Osteoblast (primary cell): Measurements from ENCODE around the gene SLC26A2. TPM values are rescaled to one million over a fixed set of nuclear protein-coding genes. Genes with fewer than 3 reads are reported as not detected.

Source experiments
- DNase-seq: peaks from one replicate; pipeline ENCODE4 v3.0.0; 2011; ENCODE audit warnings: low spot score, mixed read lengths; ENCODE audit not compliant: insufficient read length; ENCODE audit errors: missing footprints
- H2AFZ ChIP-seq: 2 replicates; pipeline ENCODE4 v1.6.0; 2011; ENCODE audit warnings: mild to moderate bottlenecking, low read length
- H3K27ac ChIP-seq: 2 replicates; pipeline ENCODE4 v1.5.1; 2011; ENCODE audit warnings: mild to moderate bottlenecking, low read depth, low read length, moderate library complexity
- H3K27me3 ChIP-seq: 2 replicates; pipeline ENCODE4 v1.6.0; 2012; ENCODE audit warnings: mild to moderate bottlenecking, control low read depth, inconsistent platforms, low read length, moderate library complexity; ENCODE audit not compliant: insufficient read depth
- H3K36me3 ChIP-seq: 2 replicates; pipeline ENCODE4 v1.5.1; 2011; ENCODE audit warnings: mild to moderate bottlenecking, low read length, control low read depth, moderate library complexity; ENCODE audit not compliant: insufficient read depth
- H3K4me1 ChIP-seq: 2 replicates; pipeline ENCODE4 v1.5.1; 2011; ENCODE audit warnings: mild to moderate bottlenecking, low read length, control low read depth, moderate library complexity; ENCODE audit not compliant: insufficient read depth
- H3K4me2 ChIP-seq: 2 replicates; pipeline ENCODE4 v1.6.0; 2011; ENCODE audit warnings: mild to moderate bottlenecking, low read length; ENCODE audit not compliant: insufficient read depth
- H3K4me3 ChIP-seq: fragments of 200-600 bp; sonication (generic); 3 replicates; pipeline ENCODE4 v1.5.1; 2012; ENCODE audit warnings: mild to moderate bottlenecking, low read length, inconsistent platforms; ENCODE audit not compliant: insufficient read depth
- H3K79me2 ChIP-seq: 2 replicates; pipeline ENCODE4 v1.6.0; 2012; ENCODE audit warnings: mild to moderate bottlenecking, low read length, control low read depth, inconsistent platforms; ENCODE audit not compliant: insufficient read depth
- H3K9me3 ChIP-seq: 2 replicates; pipeline ENCODE4 v1.5.1; 2011; ENCODE audit warnings: low read depth, low read length, control low read depth
- H4K20me1 ChIP-seq: 2 replicates; pipeline ENCODE4 v1.6.0; 2012; ENCODE audit warnings: mild to moderate bottlenecking, low read length, control low read depth; ENCODE audit not compliant: insufficient read depth
- total RNA-seq: library from RNA; depleted of rRNA; stranded (reverse); fragments of >200 nt; gene quantifications from 2 replicates; pipeline ENCODE4 v1.2.3, GENCODE V29; 2012
- TF ChIP-seq, protein P1 (sequence below): IDR thresholded peaks from 2 replicates; pipeline ENCODE4 v1.5.1; 2011; ENCODE audit warnings: mild to moderate bottlenecking, low read depth, low read length, moderate library complexity; ENCODE audit errors: extremely low read depth

Gene SLC26A2
- total RNA-seq, 1 donor: 22.1 TPM

DNA sequence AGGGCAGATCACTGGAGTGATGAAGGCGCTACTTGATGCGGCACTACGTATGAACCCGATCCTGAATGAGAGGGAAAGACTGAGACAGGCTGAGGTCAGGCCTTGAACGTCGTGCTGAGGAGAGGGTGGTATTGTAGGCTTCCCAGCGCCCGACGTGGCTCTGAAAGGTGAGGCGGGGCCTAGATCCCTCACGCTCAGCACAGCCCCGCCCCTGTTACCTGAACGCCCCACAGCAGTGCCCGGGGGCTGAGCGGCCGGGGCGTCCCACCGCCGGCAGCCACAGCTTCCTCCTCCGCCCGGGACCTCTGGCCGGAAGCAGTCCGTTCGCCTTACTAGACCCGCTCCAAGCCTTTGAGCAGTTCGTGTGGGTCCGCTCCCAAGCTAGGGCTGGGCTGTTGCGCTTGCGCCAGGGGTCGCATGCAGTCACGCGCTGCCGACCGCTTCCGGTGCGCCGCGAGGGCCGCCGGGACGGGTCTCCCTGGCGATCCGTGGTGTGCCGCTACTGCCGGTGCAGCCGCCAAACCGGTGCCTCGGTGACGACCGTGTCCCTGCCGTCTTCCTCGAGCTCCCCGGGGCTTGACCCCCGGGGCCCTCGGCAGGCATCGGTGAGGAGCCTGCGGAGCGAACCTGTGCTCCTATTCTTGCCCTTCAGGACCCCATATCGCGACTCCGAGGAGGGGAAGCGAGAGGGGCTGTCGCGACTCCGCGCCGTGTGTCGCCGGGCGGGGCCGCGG, 39.9 kb downstream of the SLC26A2 start, which contains the start of the genes HMGXB3 and TIGD6:
Gene HMGXB3 (plus strand): TSS at position 484 of the 734 bp plus-strand sequence. CDS start 4,114 bp downstream, outside the sequence.
Gene TIGD6 (minus strand): TSS at position 399 of the 734 bp plus-strand sequence. CDS start 4,306 bp downstream, outside the sequence.
- TF ChIP-seq, protein P1, sequence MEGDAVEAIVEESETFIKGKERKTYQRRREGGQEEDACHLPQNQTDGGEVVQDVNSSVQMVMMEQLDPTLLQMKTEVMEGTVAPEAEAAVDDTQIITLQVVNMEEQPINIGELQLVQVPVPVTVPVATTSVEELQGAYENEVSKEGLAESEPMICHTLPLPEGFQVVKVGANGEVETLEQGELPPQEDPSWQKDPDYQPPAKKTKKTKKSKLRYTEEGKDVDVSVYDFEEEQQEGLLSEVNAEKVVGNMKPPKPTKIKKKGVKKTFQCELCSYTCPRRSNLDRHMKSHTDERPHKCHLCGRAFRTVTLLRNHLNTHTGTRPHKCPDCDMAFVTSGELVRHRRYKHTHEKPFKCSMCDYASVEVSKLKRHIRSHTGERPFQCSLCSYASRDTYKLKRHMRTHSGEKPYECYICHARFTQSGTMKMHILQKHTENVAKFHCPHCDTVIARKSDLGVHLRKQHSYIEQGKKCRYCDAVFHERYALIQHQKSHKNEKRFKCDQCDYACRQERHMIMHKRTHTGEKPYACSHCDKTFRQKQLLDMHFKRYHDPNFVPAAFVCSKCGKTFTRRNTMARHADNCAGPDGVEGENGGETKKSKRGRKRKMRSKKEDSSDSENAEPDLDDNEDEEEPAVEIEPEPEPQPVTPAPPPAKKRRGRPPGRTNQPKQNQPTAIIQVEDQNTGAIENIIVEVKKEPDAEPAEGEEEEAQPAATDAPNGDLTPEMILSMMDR: no peak
- Histone ChIP-seq H4K20me1 (peaks cover 16% of the 10 kb centered on the region), H3K9me3 (no peaks in the 10 kb centered on the region), H3K36me3 (peaks cover 20% of the 10 kb centered on the region), H3K4me1 (peaks cover 28% of the 10 kb centered on the region), H3K79me2 (peaks cover 72% of the 10 kb centered on the region), H3K4me2 (peak within 1 kb of the TSS; percentile 99), H3K27ac (peak within 1 kb of the TSS; percentile 91), H2AFZ (peak within 1 kb of the TSS; percentile 87), H3K27me3 (no peaks in the 10 kb centered on the region), H3K4me3 (peak within 1 kb of the TSS; percentile 89)
- DNase-seq: peak; percentile 97

DNA sequence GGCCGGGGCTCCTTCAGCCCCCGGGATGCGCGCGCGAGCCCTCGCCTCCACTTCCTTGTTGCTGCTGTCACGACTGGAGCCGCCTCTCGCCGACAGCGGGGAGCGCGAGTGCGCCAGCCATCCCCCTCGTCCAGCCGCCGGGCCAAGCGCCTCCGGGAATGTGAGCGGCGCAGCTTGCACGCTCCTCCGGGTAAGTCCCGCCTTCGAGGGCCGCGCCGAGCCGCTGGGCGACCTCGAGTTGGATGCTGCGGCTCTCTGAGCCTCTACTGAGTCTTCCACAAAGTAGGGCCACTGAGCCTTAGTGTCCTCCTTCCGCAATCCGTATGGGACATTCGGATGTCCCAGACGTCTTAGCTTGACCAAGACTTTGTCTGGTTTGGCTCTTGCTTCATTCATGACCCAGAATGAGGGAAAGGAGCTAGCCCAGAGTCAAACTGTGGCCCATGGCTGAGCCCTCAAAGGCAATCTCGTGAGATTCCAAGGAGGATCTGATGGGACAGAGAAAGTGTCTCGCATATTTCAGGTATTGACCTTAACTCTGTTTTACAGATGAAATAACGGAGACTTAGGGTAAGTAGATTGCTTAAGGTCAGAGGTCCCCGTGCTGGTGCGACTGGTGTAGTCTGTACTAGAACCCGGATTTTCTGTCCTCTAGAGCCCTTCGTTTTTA, 40.6 kb downstream of the SLC26A2 start:
- peak overlapping the region; percentile 87 for H2AFZ ChIP-seq
- H3K27ac ChIP-seq: peak overlapping the region; percentile 91
- H3K4me1 ChIP-seq: peaks cover 28% of the 10 kb centered on the region
- no peaks in the 10 kb centered on the region for H3K9me3 ChIP-seq
- H3K4me2 ChIP-seq: peak overlapping the region; percentile 99
- H3K36me3 ChIP-seq: peaks cover 20% of the 10 kb centered on the region
- peaks cover 18% of the 10 kb centered on the region for H4K20me1 ChIP-seq
- TF ChIP-seq, protein P1: no peak
- no peaks in the 10 kb centered on the region for H3K27me3 ChIP-seq
- H3K79me2 ChIP-seq: peaks cover 79% of the 10 kb centered on the region
- DNase-seq: peak; percentile 79
- peak overlapping the region; percentile 89 for H3K4me3 ChIP-seq

DNA sequence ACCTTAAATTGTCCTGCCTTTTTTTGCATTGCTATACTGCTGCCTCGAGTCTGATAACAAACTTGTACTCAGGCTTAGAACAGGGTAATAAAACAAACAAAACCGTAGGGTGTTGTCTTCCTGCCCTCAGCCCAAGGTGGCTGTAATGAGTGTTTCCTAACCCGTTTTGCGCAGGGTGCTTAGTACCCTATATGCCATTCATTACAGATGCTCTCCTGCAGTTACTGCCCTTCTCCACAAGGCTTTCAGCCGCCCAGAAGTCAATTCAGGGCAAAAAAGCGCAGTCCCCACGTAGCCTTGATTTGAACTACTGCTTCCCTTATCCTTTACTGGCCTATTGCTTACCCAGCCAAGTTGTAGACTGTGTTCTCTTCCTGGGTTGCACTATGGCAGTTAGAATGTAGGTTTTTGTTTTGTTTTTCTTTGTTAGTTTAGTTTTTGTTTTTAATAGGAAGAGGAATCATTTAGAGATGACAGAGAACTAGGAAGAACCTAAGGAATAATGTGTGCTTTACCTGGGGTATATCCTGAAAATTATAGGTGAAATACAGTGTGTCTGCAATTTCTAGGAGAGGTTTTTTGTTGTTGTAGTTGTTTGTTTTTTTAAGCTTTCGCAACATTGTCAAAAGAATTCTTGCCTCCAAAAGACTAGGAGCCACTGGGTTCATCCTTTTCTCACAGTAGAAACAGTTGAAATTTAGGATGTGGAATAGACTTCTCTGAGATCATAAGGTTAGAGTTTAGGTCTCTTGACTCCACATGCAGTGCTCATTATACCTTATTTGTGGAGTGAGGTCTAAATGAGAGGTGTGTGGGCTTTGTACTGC, 41.3 kb downstream of the SLC26A2 start:
- peak; percentile 82 for DNase-seq
- peaks cover 24% of the 10 kb centered on the region for H3K36me3 ChIP-seq
- peaks cover 86% of the 10 kb centered on the region for H3K79me2 ChIP-seq
- peak overlapping the region; percentile 89 for H3K4me3 ChIP-seq
- H3K4me2 ChIP-seq: peak overlapping the region; percentile 99
- H3K4me1 ChIP-seq: peaks cover 28% of the 10 kb centered on the region
- H3K9me3 ChIP-seq: no peaks in the 10 kb centered on the region
- H3K27ac ChIP-seq: peak overlapping the region; percentile 91
- no peaks in the 10 kb centered on the region for H3K27me3 ChIP-seq
- TF ChIP-seq, protein P1: peak; percentile 66
- peaks cover 21% of the 10 kb centered on the region for H4K20me1 ChIP-seq
- no peak overlapping the region for H2AFZ ChIP-seq
